Heart left ventricle (tissue), 16 donors: ENCODE results near the gene LARP1. TPM values are rescaled to one million over a fixed set of nuclear protein-coding genes. Genes with fewer than 3 reads are reported as not detected.

ENCODE experiments used
- ATAC-seq, 4 donors: fragments of 200-7000 bp; cut with Tn5 transposase; one replicate each; pipeline ENCODE4 v1.9.1; 2020 to 2022; ENCODE audit warnings: moderate library complexity in 4 of 4, mild to moderate bottlenecking in 3 of 4, moderate number of reproducible peaks in 1 of 4
- DNase-seq, 5 donors: peaks; one replicate each; pipeline ENCODE4 v3.0.0-alpha.2; 2020
- H3K27ac ChIP-seq, 12 donors: fragments of 200-600 bp; sonication (generic) in 4 of 12; one replicate each; pipeline versions ENCODE4 v1.5.0 to v1.8.0; 2016 to 2022; ENCODE audit warnings: mild to moderate bottlenecking in 2 of 12
- H3K27me3 ChIP-seq, 9 donors: fragments of 200-600 bp; sonication (generic) in 2 of 9; one replicate each; pipeline versions ENCODE4 v1.5.1 to v1.8.0; 2016 to 2022; ENCODE audit warnings: mild to moderate bottlenecking in 3 of 9
- H3K36me3 ChIP-seq, 9 donors: fragments of 200-600 bp; sonication (generic) in 2 of 9; one replicate each; pipeline versions ENCODE4 v1.5.0 to v1.8.0; 2018 to 2022; ENCODE audit warnings: mild to moderate bottlenecking in 2 of 9
- H3K4me1 ChIP-seq, 12 donors: fragments of 200-600 bp; sonication (generic) in 4 of 12; one replicate each; pipeline versions ENCODE4 v1.5.0 to v1.8.0; 2016 to 2022; ENCODE audit warnings: mild to moderate bottlenecking in 3 of 12
- H3K4me3 ChIP-seq, 12 donors: fragments of 200-600 bp; sonication (generic) in 4 of 12; one replicate each; pipeline versions ENCODE4 v1.5.0 to v1.8.0; 2017 to 2022; ENCODE audit warnings: mild to moderate bottlenecking in 9 of 12, moderate library complexity in 4 of 12
- H3K9me3 ChIP-seq, 12 donors: fragments of 200-600 bp; sonication (generic) in 4 of 12; one replicate each; pipeline versions ENCODE4 v1.5.0 to v1.8.0; 2016 to 2022; ENCODE audit warnings: mild to moderate bottlenecking in 1 of 12
- CTCF ChIP-seq, 12 donors: fragments of 200-600 bp; sonication (generic) in 4 of 12; IDR thresholded peaks; one replicate each; pipeline versions ENCODE4 v1.5.0 to v1.8.0; 2018 to 2022; ENCODE audit warnings: antibody characterized with exemption in 12 of 12, mild to moderate bottlenecking in 5 of 12
- POLR2A ChIP-seq, 2 donors: fragments of 450-650 bp; IDR thresholded peaks; one replicate each; pipeline ENCODE4 v1.6.1; 2017; ENCODE audit warnings: antibody characterized with exemption in 2 of 2, mild to moderate bottlenecking in 2 of 2, moderate library complexity in 2 of 2
- WGBS, 4 donors: extraction: QIAGEN DNeasy Blood & Tissue Kit in 2 of 4; methylation state at CpG; one replicate each; pipeline versions ENCODE4 v1.1.5 to v1.1.7; 2013 to 2018; 5-methylcytosine and 5-hydroxymethylcytosine counted together
- intact Hi-C, 10 donors: fragments of 100-400 bp; cut with DNase I; formaldehyde crosslinking; loops; one replicate each; pipeline versions ENCODE4 v1.11.1 to v1.14.2; 2022
- polyA plus RNA-seq, 2 donors: library from polyadenylated mRNA; stranded (reverse); fragments of 200-250 nt; gene quantifications; one replicate each; pipeline ENCODE4 v1.2.3, GENCODE V29; 2013
- total RNA-seq, 9 donors: library from RNA; depleted of rRNA in 2 of 9; stranded (reverse); fragments of >200 nt in 2 of 9; fragmentation: NEBNext Ultra II Directional in 3 of 9; extraction: Animal tissue kit (Norgen Biotek cat#: 25700) in 3 of 9; gene quantifications; one replicate each; pipeline versions ENCODE4 v1.1.0 to v1.2.4, GENCODE V29; 2016 to 2023
- donor health status: ischemic (EF 13 %, LVEDD 7.1; RV severe dilation, severe dysfunction).
- donor health status: healthy with polysubstance abuse.
- donor health status: DM: no; HTN: yes; CAD: no.
- donor health status: DM: no; HTN: no; CAD: no.
- donor health status: ischemic (EF 25% LVEDD 6.9; RV normal size, moderate dysfunction).
- donor health status: ischemic (EF 25% LVEDD 5.7; RV mildly dilated, moderate dysfunction).
- donor health status: healthy.
- donor health status: DM: yes; HTN: yes; CAD: no.
- donor health status: ischemic (EF 35%, LVEDD 5.7; RV mildly dilated, moderate dysfunction).
- donor health status: nonischemic (EF 11% LVEDD 7.7; RV severe dilation, severe dysfunction).
- donor health status: DM: yes; HTN: yes; CAD: no.
- donor health status: PGD.
- donor health status: ischemic (EF 29% LVEDD 5.4; RV normal size, mild dysfunction).
- donor health status: nonischemic (EF 23%, LVEDD 6.1; RV moderate dilation, normal function).

Gene LARP1
- total and polyA plus RNA-seq, 11 donors, result 36.5 to 189 (median 164) TPM

GRCh38 chr5:154778534-154778933 is 23.4 kb downstream of the LARP1 start:
- Histone ChIP-seq H3K27me3 (no peaks in the 10 kb centered on the region), H3K4me3 (no peak overlapping the region), H3K9me3 (no peaks in the 10 kb centered on the region), H3K4me1 (peaks cover 12 to 98% (median 87%) of the 10 kb centered on the region in 12 donors), H3K36me3 (peaks cover 0 to 3% (median 0%) of the 10 kb centered on the region in 9 donors), H3K27ac (peak overlapping the region in 2 of 12 donors; percentile 0 to 49)
- intact Hi-C loops, result no loop called here
- DNase-seq, result peak in 2 of 5 donors; percentile 52 to 58
- WGBS, 4 donors, result 57 to 65% (median 63%) methylated on average over 2 of the region's 2 CpGs
- peak in 3 of 4 donors; percentile 56 to 58 (median 58) for ATAC-seq
- TF ChIP-seq POLR2A (IDR thresholded peaks at IDR 0.05), result no peak
- no peak for TF ChIP-seq CTCF (IDR thresholded peaks at IDR 0.05)

DNA sequence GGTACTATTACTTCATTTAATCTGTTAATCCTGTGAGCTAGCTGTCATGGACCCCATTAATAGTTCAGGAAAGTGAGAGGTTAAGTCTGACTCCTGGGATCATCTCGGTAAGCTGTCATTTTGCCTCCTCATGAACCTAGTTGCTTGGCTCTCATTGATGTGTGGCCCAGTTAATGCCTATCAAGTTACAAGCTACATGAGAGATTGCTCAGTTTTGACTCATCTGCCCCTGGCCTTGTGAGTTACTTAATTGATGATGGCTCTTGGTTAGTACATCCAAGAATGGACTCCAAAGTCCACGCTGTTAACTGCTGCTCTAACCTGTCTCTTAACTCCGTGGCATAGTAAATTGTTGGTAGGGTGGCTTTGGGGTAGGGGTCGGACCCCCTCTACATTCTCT is 23.9 kb downstream of the LARP1 start:
- peak in 1 of 4 donors; percentile 8 for ATAC-seq
- TF ChIP-seq POLR2A (IDR thresholded peaks at IDR 0.05), result no peak
- no peak for TF ChIP-seq CTCF (IDR thresholded peaks at IDR 0.05)
- Histone ChIP-seq H3K27ac (peak overlapping the region in 2 of 12 donors; percentile 0 to 49), H3K9me3 (no peaks in the 10 kb centered on the region), H3K4me3 (no peak overlapping the region), H3K4me1 (peaks cover 12 to 98% (median 87%) of the 10 kb centered on the region in 12 donors), H3K36me3 (peaks cover 0 to 3% (median 0%) of the 10 kb centered on the region in 9 donors), H3K27me3 (no peaks in the 10 kb centered on the region)
- 82 to 89% (median 84%) methylated on average over 4 of the region's 4 CpGs for WGBS, 4 donors
- intact Hi-C loops, result no loop called here
- DNase-seq, result no peak

DNA sequence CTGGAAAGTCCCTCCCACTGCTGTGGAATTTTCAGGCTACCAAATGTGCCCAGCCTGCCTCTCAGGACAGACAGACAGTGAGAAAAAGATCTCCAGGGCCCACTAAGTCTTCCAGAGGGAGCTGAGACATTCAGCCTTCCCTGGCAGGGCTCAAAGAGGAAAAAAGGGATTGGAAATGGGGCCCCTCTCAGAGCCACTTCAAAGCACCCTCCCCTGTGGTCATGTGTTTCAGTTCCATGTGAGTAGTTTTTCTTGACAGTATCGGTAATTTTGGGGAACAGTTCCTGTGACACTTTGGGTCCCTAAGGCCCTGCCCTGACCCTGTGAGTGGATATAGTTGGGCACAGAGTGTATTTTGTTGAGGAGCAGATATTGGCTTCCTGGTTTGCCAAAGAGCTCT is 25.0 kb downstream of the LARP1 start:
- Histone ChIP-seq H3K27me3 (no peaks in the 10 kb centered on the region), H3K36me3 (peaks cover 0 to 3% (median 0%) of the 10 kb centered on the region in 9 donors), H3K4me3 (no peak overlapping the region), H3K4me1 (peaks cover 12 to 98% (median 86%) of the 10 kb centered on the region in 12 donors), H3K27ac (peak overlapping the region in 5 of 12 donors; percentile 19 to 50 (median 44)), H3K9me3 (no peaks in the 10 kb centered on the region)
- no peak for TF ChIP-seq POLR2A (IDR thresholded peaks at IDR 0.05)
- no peak for TF ChIP-seq CTCF (IDR thresholded peaks at IDR 0.05)
- no peak for DNase-seq
- WGBS, 4 donors, result 20 to 60% (median 38%) methylated on average over 1 of the region's 1 CpG
- ATAC-seq, result no peak
- intact Hi-C loops, result no loop called here

- Histone ChIP-seq H3K4me1 (peaks cover 14 to 97% (median 84%) of the 10 kb centered on the region in 12 donors), H3K9me3 (no peaks in the 10 kb centered on the region), H3K27ac (peak overlapping the region in 11 of 12 donors; percentile 5 to 60 (median 52)), H3K27me3 (no peaks in the 10 kb centered on the region), H3K4me3 (no peak overlapping the region), H3K36me3 (no peaks in the 10 kb centered on the region)
- ATAC-seq (peak in 3 of 4 donors; percentile 42 to 73 (median 62)), DNase-seq (peak in 1 of 5 donors; percentile 38)
- intact Hi-C loops, result no loop called here
- WGBS, 4 donors, result 37 to 54% (median 45%) methylated on average over 3 to 4 of the region's 4 CpGs
- no peak for TF ChIP-seq POLR2A (IDR thresholded peaks at IDR 0.05)
- TF ChIP-seq CTCF (IDR thresholded peaks at IDR 0.05), result no peak
Observed at GRCh38 chr5:154782326-154782725, 27.1 kb downstream of the LARP1 start.
